Pancreas (tissue), 10 donors: ENCODE results near the gene ADRA1B. TPM values are rescaled to one million over a fixed set of nuclear protein-coding genes. Genes with fewer than 3 reads are reported as not detected.

ENCODE experiments used
- ATAC-seq, 4 donors: fragments of 200-7000 bp; cut with Tn5 transposase; one replicate each; pipeline versions ENCODE4 v1.8.0 to v1.9.1; 2020; ENCODE audit warnings: mild to moderate bottlenecking in 4 of 4, moderate library complexity in 4 of 4
- DNase-seq, 6 donors: peaks; one replicate each; pipeline ENCODE4 v3.0.0-alpha.2; 2020
- FAIRE-seq: peaks from 2 replicates; lab custom pipeline; 2012; peaks lifted over from hg19 to GRCh38; lab: Jason Lieb, UNC
- H3K27ac ChIP-seq, 4 donors: fragments of 200-600 bp; sonication (generic); 1 replicate in 3 of 4; 2 replicates in 1 of 4; pipeline versions ENCODE4 v1.5.0 to v1.8.0; 2020
- H3K27me3 ChIP-seq, 4 donors: fragments of 200-600 bp; one replicate each; pipeline ENCODE4 v1.8.0; 2021
- H3K36me3 ChIP-seq, 3 donors: fragments of 200-600 bp; sonication (generic) in 1 of 3; one replicate each; pipeline versions ENCODE4 v1.5.0 to v1.8.0; 2020 to 2021
- H3K4me1 ChIP-seq, 3 donors: fragments of 200-600 bp; one replicate each; pipeline ENCODE4 v1.8.0; 2021
- H3K4me3 ChIP-seq, 4 donors: fragments of 200-600 bp; sonication (generic) in 2 of 4; one replicate each; pipeline versions ENCODE4 v1.5.0 to v1.8.0; 2020 to 2021
- H3K9me3 ChIP-seq, 4 donors: fragments of 200-600 bp; one replicate each; pipeline ENCODE4 v1.8.0; 2021
- CTCF ChIP-seq, 4 donors: fragments of 200-600 bp; sonication (generic) in 3 of 4; IDR thresholded peaks; one replicate each; pipeline versions ENCODE4 v1.5.0 to v1.8.0; 2021; ENCODE audit warnings: antibody characterized with exemption in 4 of 4
- WGBS, 2 donors: extraction: QIAGEN DNeasy Blood & Tissue Kit; methylation state at CpG; one replicate each; pipeline ENCODE4 v1.1.7; 2013; 5-methylcytosine and 5-hydroxymethylcytosine counted together
- intact Hi-C, 3 donors: fragments of 100-400 bp; cut with DNase I; formaldehyde crosslinking; loops; one replicate each; pipeline versions ENCODE4 v1.11.1 to v1.14.2; 2022
- polyA plus RNA-seq, 2 donors: library from polyadenylated mRNA; stranded (reverse); fragments of 200-250 nt; gene quantifications; one replicate each; pipeline ENCODE4 v1.2.3, GENCODE V29; 2013
- total RNA-seq, 6 donors: library from RNA; stranded (reverse); fragmentation: NEBNext Ultra II Directional in 4 of 6; extraction: Animal tissue kit (Norgen Biotek cat#: 25700) in 4 of 6; gene quantifications; one replicate each; pipeline versions ENCODE4 v1.2.1 to v1.2.4, GENCODE V29; 2021 to 2023
- donor health status: healthy with polysubstance abuse.
- donor health status: DM: no; HTN: no; CAD: no; lungs with moderate emphysema.
- donor health status: DM: no; HTN: no; CAD: no.
- donor health status: control.
- donor health status: control.
- donor health status: Bipolar disorder and iron deficiency.
- donor health status: DM: yes; HTN: yes; CAD: no.
- donor health status: DM: no; HTN: no; CAD: no.
- donor health status: DM: no; HTN: no; CAD: no.
- donor health status: DM: yes; HTN: yes; CAD: no.

Gene ADRA1B
- total and polyA plus RNA-seq, 8 donors, result 0.11 to 0.49 (median 0.17) TPM

- DNase-seq (no peak), FAIRE-seq (no peak), ATAC-seq (no peak)
- TF ChIP-seq CTCF (IDR thresholded peaks at IDR 0.05), result no peak
- Histone ChIP-seq H3K27ac (no peak overlapping the region), H3K4me1 (no peaks in the 10 kb centered on the region), H3K27me3 (peaks cover 0 to 4% (median 0%) of the 10 kb centered on the region in 4 donors), H3K4me3 (no peak overlapping the region), H3K9me3 (no peaks in the 10 kb centered on the region), H3K36me3 (no peaks in the 10 kb centered on the region)
- intact Hi-C loops, result no loop called here
- 14 to 18% methylated on average over 1 of the region's 1 CpG for WGBS, 2 donors
Observed at GRCh38 chr5:159956074-159956473, 39.8 kb downstream of the ADRA1B start.

GRCh38 chr5:159961176-159962160, 45.2 kb downstream of the ADRA1B start:
- no peak for FAIRE-seq
- TF ChIP-seq CTCF (IDR thresholded peaks at IDR 0.05), result no peak
- Histone ChIP-seq H3K27ac (no peak overlapping the region), H3K27me3 (no peaks in the 10 kb centered on the region), H3K9me3 (no peaks in the 10 kb centered on the region), H3K36me3 (no peaks in the 10 kb centered on the region), H3K4me3 (no peak overlapping the region), H3K4me1 (no peaks in the 10 kb centered on the region)
- intact Hi-C loops, result no loop called here
- DNase-seq, result no peak
- 82 to 90% methylated on average over 8 of the region's 8 CpGs for WGBS, 2 donors
- no peak for ATAC-seq

- no peak overlapping the region for H3K4me3 ChIP-seq
- no peaks in the 10 kb centered on the region for H3K27me3 ChIP-seq
- H3K27ac ChIP-seq, result no peak overlapping the region
- intact Hi-C loops, result no loop called here
- FAIRE-seq (no peak), DNase-seq (no peak), ATAC-seq (no peak)
- WGBS, 2 donors, result 75 to 80% methylated on average over 4 of the region's 4 CpGs
- H3K36me3 ChIP-seq, result no peaks in the 10 kb centered on the region
- TF ChIP-seq CTCF (IDR thresholded peaks at IDR 0.05), result no peak
- no peaks in the 10 kb centered on the region for H3K9me3 ChIP-seq
- H3K4me1 ChIP-seq, result no peaks in the 10 kb centered on the region
Observed at GRCh38 chr5:159962214-159962613, 45.9 kb downstream of the ADRA1B start.

- H3K9me3 ChIP-seq, result no peaks in the 10 kb centered on the region
- H3K4me3 ChIP-seq, result no peak overlapping the region
- no peak overlapping the region for H3K27ac ChIP-seq
- WGBS, 2 donors, result 70% methylated on average over 6 of the region's 6 CpGs
- FAIRE-seq, result no peak
- H3K4me1 ChIP-seq, result no peaks in the 10 kb centered on the region
- H3K27me3 ChIP-seq, result no peaks in the 10 kb centered on the region
- intact Hi-C loops, result no loop called here
- no peak for DNase-seq
- no peak for ATAC-seq
- no peaks in the 10 kb centered on the region for H3K36me3 ChIP-seq
- no peak for TF ChIP-seq CTCF (IDR thresholded peaks at IDR 0.05)
Observed at GRCh38 chr5:159963935-159964334, 47.7 kb downstream of the ADRA1B start.
